Measurements from ENCODE around the gene CITED2.
"Not testable (repeated sequence)": the region's sequence is repeated elsewhere in the genome, so short reads cannot be mapped to it uniquely, and the experiment has no call there.

The CITED2 gene

DNA sequence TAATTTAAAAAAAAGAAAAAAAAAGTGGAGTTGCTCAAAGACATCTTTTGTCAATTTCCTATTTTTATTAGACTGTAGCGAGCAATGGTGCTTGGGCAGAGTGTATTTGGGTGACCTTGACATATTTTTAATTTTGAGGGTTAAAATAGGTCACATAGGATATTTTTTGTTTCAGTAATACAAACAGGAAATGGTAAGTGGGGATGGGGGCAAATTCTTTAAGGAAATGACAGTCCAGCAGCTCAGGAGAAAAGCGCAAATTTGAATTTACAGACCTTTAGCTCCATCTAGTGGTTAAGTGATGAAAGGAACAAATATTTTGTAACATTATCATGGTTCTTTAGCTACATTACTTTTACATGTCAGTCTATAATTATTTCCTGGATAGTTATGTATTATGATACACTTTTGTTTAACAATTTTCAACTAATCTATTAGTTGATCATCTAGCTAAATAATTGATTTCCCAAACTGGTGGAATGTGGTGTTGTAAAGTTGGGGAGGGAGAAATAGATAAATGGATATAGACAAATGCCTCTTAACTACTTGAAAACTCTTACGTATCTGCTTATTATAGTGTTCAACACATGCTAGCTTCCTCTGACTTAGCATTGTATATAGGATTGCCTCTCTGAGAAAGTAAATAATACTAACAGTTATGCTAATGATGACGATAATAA is 10.0 kb downstream of the CITED2 start:
- peak; percentile 96 for FAIRE-seq

DNA sequence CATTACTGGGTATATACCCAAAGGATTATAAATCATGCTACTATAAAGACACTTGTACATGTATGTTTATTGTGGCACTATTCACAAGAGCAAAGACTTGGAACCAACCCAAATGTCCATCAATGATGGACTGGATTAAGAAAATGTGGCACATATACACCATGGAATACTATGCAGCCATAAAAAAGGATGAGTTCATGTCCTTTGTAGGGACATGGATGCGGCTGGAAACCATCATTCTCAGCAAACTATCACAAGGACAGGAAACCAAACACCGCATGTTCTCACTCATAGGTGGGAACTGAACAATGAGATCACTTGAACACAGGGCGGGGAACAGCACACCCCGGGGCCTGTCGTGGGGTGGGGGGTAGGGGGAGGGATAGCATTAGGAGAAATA is 10.7 kb downstream of the CITED2 start:
- not testable (repeated sequence) for FAIRE-seq

- not testable (repeated sequence) for FAIRE-seq
Measured at GRCh38 chr6:139363123-139363522, 11.3 kb downstream of the CITED2 start.

GRCh38 chr6:139361211-139361610 is 13.2 kb downstream of the CITED2 start:
- no peak for FAIRE-seq

DNA sequence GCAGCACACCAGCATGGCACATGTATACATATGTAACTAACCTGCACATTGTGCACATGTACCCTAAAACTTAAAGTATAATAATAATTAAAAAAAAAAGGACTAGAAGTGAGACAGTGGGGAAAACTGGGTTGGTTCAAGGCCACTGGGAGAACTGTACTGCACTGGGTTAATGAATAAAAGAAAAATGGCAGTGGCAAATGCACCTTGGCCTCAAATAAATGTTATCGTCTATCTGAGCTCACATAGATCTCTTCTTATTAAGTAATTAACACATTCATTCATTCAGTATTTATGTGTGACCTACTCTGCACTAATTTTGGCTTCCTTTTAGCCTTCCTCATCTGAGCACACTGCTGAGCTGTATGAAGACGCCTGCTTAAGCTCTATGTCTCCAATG is 17.5 kb downstream of the CITED2 start:
- no peak for FAIRE-seq

GRCh38 chr6:139355777-139356445 is 18.5 kb downstream of the CITED2 start:
- no peak for FAIRE-seq

- no peak for FAIRE-seq
Measured at GRCh38 chr6:139355172-139355571, 19.3 kb downstream of the CITED2 start.

DNA sequence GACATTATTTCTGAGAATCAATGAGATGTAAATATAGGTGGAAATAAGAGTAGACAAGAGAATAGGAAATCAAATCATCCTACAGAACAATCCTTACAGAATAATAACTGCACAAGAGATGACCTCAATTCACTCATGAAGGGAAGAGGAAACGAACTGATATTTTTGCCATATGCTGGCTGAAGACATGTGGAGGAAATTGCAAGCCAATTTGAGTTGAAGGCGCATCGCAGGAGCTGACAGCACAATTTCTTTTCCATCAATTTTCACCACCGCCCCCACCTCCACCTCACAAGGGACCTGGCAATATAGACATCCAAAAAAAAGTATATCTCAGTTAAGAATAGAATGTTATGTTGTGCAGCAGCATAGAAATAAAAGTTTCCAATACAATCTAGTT is 20.3 kb downstream of the CITED2 start:
- no peak for FAIRE-seq

- no peak for FAIRE-seq
Measured at GRCh38 chr6:139349464-139350020, 24.9 kb downstream of the CITED2 start.

- FAIRE-seq = no peak
Measured at GRCh38 chr6:139346392-139346791, 28.1 kb downstream of the CITED2 start.

DNA sequence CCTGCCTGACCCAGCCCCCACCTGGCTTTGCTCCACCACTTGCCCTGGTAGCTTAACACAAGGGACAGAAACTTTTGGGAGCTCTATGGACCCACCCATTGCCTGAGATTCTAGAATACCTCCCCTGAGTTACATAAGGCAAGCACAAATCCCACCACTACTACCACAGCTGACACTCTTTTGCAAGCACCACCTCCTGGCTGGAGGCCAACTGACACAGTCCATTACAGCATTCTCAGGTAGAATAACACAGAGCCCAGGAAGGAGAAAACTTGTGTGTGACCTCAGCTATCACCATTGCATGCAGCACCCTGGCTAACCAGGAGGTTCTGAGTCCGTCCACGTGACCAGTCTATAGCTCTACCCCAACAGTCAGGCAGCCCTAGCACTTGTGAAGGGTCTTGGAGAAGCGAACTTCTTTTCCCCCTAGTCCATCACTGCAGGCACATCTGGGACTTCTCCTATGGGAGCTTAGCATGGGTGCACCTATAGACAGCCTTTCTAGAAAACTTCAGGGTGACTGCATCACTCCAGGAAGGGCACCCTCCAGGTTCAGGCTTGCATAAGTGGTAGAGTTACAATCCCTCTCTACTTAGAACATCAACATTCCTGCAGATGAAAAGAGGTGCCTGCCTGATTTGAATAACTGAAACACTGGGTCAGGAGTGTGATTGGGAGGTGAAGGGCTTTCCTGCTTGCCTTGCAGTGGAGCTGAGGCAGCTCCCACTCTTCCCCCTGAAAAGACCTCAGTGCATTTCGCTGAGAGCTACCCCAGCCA is 30.1 kb downstream of the CITED2 start:
- no peak for FAIRE-seq

GRCh38 chr6:139343052-139343750 is 31.2 kb downstream of the CITED2 start:
- FAIRE-seq = no peak

- no peak for FAIRE-seq
Measured at GRCh38 chr6:139341060-139341459, 33.4 kb downstream of the CITED2 start.

- no peak for FAIRE-seq
Measured at GRCh38 chr6:139338795-139339194, 35.7 kb downstream of the CITED2 start.

GRCh38 chr6:139337830-139338229 is 36.6 kb downstream of the CITED2 start:
- no peak for FAIRE-seq

GRCh38 chr6:139337001-139337400 is 37.4 kb downstream of the CITED2 start:
- no peak for FAIRE-seq

GRCh38 chr6:139336488-139336887 is 38.0 kb downstream of the CITED2 start:
- FAIRE-seq = no peak

DNA sequence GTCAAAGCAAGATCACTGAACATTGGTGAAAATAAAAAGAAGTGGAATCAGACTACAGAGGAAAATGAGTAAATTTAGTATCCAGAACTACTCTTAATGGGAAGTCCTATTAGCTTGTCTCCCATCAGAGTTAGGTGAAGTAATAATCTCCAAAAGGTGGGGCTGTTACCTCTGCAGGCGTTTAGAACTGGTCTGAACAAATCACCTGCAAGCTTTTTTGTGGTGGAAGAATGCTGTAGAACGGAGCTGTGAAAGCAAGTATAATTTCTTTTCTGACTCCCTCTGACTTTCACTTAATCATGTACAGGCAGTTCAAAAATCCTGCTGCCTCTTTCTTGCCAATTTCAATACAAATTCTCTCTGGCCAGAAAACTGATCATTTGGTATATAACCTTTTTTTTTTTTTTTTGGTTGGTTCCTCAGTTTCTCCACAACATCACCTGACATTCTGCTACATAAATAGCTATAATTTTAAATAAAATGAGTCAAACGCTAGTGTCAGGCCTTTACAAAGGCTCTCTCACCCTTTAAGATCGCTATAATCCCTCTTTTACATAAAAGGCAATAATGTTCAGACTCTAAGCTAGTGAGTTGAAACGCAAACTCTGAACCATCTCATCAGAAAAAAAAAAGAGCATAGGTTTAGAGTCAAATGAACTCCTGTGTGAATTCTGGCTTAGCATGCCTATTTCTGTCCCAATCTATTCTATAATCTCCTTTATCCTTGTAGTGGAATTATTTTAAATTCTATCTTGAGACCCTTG is 38.8 kb downstream of the CITED2 start:
- no peak for FAIRE-seq

DNA sequence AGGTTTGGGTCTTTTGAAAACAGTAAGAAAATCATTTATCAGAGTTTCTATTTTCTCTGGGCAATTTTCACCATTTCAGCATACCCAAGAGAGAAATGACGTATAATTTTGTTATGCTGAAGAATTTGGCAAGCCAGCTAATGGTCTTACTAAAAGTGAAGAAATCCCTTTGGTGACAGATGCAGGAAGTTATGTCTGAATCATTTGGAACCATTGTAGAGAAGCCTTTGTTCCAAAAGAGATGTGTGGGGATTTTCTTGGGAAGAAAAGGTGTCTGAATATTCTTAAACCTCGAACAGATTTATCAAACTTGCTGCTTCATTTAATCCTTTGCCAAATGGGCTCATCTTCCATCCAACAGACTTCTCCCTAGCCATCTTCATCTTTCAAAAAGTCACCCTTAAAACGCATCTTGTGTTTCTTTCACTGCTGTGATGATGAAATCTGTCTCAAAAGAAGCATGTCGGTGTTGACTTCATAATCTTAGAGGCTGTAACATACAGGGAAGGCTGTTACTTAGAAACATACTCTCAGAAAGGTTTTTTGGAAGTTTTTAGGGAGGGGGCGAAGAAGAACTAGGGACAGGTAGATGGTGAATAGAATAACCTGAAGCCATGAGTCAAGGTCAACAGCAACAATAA is 39.5 kb downstream of the CITED2 start:
- no peak for FAIRE-seq

GRCh38 chr6:139330826-139331500 is 43.5 kb downstream of the CITED2 start:
- no peak for FAIRE-seq

- no peak for FAIRE-seq
Measured at GRCh38 chr6:139330306-139330705, 44.1 kb downstream of the CITED2 start.
